NCI-H345 treated with DMSO at 0.1 percent for 48 hours (cell line): ENCODE measurements around the gene DPH6.

Source experiments
- DNase-seq: peaks from one replicate; lab custom pipeline; 2025; ENCODE audit not compliant: unreplicated experiment; lab: John Stamatoyannopoulos, UW

The DPH6 gene

DNA sequence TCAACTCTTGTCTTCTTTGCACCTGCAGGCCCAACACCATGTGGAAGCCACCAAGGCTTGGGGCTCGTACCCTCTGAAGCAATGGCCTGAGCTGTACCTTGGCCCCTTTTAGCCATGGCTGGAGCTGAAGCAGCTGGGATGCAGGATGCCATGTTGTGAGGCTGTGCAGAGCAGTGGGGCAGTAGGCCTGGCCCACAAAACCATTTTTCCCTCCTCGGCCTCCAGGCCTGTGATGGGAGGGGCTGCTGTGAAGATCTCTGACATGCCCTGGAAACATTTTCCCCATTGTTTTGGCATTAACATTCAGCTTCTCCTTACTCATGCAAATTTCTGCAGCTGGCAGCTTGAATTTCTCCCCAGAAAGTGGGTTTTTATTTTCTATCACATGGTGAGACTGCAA, 58.5 kb downstream of the DPH6 start:
- no peak for DNase-seq

DNA sequence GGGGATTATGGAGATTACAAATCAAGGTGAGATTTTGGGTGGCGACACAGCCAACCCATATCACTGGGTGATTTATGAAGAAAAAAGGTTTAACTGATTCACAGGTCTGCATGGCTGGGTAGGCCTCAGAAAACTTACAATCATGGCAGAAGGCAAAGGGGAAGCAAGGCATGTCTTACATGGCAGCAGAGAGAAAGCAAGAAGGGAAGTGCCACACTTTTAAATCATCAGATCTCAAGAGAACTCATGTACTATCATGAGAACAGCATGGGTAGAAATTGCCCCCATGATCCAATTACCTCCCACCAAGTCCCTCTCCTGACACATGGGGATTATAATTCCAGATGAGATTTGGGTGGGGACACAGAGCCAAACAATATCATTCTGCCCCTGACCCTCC, 59.7 kb downstream of the DPH6 start:
- DNase-seq: no peak

DNA sequence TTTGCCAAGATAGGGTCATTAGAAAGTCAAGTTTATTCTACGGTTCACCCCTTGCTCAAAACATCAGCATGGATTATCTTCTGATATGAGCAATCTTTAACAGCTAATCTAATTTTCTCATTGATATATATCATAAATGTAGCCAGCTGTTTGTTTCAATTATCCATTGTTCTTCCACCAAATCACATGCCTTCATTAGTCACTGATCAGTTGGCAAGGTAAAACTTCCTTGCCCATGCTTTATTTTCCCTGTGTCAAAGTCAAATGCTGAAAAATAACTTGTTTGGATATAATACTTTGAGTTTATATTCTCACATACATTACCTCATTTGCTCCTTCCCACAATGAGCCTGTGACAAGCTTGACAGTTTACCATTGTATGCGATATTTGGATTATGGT, 60.6 kb downstream of the DPH6 start:
- DNase-seq: no peak

DNA sequence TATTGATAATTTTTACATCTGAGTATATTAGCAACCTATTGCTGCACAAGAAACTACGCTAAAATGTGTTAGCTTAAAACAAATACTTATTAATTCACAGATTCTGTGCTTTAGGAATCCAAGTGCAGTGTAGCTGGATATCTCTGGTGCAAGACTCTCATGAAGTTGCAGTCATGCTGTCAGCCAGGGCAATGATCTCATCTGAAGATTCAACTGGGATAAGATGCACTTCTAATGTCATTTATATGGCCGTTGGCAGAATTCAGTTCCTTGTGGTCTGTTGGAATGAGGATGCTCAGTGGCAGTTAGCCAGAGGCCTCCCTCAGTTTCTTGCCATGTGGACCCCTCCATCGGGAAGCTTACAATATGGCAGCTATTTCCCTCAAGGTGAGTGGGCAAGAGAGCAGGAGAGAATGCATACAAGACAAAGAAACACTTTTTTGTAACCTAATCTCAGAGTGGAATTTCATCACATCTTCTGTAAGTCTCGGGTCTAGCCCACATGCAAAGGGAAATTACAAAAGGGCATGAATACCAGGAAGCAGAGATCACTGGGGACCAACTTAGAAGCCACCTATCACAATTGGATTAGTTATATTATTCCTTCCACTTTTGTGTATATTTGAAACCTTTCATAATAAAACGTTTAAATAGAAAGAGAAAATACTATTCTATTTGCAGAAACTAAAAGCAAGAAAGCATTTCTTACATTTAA, 61.6 kb downstream of the DPH6 start:
- no peak for DNase-seq

DNA sequence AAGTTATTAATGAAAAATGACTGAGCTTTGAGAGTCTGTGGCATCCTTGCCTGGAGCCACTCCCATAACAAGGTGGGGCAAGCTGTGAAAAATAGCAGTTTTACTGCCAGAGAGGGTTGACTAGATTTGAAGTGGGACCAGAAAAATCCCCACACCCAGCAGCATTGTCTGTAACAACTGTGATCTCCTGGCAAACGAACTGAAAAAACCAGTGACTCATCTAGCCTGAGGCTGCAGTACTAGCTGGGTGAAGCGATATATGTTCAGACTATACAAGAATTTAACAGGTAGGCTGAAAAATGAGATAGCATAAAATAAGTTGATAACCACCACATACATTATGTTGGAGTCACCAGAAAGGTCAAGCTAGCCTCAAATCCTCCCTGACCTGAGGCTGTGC, 64.0 kb downstream of the DPH6 start:
- no peak for DNase-seq

DNA sequence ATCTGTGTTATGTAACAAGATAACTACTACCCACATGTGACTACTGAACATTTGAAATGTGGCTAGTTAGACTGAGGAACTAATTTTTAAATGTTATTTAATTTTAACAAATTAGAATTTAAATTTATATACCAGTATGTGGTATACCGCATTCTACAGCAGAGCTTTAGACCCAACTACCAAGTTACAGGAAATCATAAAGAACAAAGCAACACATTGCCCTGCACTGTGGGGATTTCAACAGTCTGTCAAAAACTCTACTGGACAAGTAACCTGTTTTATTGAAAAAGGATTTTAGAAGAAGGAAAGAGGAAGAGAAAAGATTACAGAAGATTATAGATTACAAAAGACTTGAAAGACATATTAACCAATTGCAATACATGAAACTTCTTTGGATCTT, 64.9 kb downstream of the DPH6 start:
- no peak for DNase-seq

DNA sequence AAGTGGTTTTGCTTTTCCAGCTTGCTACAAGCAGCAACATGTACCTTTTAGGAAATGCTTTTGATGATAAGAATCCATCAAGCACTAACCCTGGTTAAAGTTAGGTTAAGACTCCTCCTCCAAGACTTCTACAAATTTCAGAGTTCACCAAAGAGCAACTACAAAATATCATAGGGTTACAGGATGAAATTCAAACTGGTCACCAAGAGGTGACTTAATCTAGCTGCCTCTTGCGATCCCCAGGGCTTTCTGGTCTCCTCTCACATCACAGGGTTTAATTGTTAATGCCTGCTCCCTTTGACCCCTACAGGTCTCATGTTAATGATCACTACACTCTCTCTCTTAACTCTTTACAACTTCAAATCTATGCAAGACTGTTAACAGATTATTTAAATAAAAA, 66.5 kb downstream of the DPH6 start:
- DNase-seq: no peak

DNA sequence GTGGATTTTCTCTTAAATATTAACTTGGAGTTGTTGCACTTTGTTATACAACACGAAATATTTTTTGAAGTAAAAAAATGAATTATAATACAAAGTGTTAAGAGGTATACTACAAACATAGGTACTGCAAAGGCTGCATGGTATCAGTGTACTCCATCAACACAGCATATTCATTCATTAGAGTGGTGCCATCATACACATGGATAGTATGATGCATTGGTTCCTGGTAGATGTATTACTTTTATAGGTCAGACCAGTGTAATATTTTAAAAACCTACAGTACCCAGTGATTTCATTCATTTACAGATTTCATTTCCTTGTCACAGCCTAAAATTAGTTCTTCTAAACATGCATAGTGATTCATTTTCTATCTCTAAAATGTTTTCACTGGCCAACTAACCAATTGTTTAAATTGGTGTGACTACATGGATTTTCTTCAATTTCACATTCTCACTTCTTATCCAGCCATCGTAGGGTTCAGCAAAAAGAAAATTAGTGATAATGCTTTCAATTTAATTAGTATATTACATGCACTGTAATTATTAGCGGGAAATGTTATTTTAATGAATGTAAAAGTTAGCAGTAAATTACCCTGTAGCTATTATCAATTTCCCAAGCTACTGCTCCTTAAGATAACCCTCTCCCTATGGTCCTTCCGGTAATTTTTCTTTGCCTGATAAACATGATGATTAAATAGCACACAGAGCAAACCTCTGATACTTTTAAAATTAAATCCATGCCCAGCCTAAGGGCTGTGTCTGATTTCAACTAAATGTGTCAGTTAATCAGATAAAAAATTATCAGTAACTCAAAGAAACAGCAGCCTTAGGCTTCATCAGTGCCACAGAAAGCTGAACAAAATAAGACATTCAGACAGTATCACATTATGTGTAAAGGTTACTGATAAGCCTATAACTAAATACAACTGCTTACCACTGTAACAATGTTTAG, 68.4 kb downstream of the DPH6 start:
- no peak for DNase-seq

DNA sequence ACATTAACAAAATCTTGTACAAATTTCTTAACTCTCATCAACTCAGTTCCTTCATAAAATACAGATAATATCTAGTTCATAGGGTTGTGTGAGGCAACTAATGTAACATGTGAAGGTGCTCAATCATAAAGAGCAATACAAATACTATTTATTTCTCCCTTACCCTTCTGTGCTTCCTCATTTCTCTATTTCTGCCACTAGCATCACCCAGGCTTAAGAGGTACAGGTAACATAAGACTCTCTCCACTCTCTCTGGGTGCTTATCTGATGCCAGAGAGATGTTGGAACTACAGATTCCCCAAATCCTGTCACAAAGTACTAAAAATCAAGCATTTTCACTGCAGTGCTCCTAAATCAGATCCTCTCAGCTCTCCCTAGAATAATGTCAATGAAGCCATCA, 74.9 kb downstream of the DPH6 start:
- no peak for DNase-seq

DNA sequence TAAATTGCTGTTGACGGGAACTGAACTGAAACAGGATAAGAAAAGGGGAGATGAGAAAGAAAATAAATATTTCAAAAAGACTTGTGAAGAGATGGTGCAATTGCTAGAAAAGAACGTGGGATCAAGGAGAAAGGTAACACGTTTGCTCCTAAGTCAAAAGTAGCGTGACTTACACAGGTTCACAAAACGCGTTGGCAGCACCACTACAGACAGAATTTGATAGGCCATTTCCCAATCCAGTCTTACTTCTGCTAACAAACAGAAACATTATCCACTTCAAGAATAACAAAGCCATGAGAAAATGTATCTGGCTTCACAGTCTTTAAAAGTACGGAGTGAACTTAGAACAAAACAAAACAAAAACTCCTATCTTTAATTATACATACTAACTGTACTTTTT, 75.5 kb downstream of the DPH6 start:
- no peak for DNase-seq

DNA sequence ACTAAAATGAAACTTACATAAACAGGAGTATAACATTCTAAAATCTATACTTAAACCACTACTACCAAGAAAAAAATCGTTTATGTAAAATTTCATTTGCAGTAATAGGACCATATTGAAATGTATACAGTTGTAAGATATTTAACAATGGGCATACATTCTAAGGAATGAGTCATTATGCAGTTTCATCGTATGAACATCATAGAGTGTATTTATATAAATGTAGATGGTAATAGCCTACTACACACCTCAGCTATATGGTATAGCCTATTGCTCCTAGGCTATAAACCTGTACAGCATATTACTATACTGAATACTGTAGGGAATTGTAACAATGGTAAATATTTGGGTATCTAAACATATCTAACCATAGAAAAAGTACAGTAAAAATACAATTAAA, 79.5 kb downstream of the DPH6 start:
- DNase-seq: no peak

DNA sequence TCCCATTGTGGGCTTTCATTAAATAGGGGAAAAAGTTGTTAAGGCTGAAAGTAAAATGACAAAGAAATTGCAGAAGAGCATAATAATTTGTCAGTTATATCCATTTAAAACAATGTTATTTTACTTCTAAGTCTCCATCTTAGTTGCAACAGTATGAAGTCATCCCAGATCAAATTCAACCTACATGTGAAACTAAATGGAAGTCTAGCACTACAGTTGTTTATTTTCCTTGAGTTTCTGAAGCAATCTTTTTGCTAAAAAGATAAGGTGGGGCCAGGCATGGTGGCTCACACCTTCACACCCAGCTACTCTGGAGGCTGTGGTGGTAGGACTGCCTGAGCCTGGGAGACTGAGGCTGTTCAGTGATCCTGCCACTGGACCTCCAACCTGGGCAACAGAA, 80.2 kb downstream of the DPH6 start:
- DNase-seq: no peak

DNA sequence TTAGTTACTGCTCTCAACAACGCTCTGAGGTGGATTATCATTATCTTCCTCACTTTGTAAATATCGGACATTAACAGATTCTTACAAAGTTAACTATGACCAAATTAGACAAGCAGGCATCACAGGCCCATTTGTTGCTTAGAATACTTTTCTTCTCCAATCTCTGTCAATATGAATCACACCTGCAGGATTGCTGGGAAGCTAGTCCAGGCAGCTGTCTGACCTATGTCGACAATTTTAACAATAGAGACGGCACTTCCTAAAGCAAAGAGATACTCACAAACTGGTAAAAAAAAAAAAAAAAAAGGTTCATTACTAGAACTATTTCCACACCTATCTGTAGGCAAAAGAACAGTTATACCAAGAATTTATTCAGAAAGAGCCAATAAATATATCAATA, 85.3 kb downstream of the DPH6 start:
- no peak for DNase-seq

DNA sequence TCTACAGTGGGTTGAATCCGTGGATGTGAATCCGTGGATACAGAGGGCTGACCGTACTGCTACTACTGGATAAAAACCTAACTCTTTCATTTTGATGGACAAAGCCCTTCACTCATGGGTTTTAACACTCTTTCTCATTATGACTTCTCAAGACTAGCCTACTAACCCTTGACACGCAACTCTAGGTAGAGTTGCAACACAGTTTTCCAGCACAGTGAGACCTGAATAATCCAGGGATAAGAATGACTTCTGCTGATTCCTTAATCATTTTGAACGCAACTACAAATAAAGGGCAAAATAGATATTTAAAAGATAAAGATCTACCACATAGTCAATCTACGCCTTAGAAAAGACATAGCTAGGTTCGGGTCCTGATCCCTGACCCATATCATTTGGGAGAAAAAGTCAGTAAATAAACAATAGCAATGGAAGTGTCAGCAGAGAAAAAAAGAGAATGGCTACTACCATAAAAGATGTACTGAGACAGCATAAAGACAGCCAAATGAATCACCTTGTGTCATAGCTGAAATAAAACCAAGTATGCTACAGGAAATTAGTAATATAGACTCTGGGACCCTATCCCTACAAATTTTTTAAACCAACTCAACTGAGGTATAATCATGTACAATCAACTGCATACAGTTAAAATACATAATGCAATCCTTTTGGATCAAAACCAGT, 87.6 kb downstream of the DPH6 start:
- DNase-seq: no peak

DNA sequence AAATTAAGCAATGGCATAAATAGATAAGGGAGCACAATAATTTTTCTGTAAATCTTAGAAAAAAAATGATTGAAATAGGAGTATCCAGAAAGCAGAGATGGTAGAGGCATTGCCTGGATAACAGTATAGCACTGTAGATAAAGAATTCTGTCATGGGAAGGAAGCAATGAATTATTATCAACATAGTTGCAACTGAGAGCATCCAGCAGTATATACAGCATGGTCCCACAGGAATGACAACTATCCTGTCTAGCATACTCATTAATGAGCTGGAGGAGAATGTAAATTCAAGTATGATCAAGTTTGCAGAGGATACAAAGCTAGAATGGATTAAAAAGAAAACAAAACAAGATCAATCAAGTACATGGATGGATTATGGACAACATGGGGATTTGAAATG, 90.8 kb downstream of the DPH6 start:
- DNase-seq: no peak

DNA sequence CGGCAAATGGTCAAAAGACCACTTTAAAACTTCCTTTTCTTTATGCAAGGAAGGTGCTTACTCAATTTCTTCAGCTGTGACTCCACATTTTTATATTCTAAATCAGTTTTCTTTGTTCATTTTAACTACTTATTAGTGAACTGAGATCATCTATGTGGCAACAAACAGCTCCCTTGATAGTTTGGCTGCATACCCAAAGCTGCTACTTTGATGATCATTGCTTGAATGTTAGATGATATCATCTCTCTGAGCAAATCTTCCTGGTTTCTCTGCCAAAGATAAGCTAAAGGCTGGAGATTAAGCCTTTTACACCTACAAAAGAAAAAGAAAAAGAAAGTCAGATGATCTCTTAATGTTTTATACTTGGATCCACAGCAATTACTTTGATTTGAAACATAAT, 95.5 kb downstream of the DPH6 start:
- DNase-seq: no peak

DNA sequence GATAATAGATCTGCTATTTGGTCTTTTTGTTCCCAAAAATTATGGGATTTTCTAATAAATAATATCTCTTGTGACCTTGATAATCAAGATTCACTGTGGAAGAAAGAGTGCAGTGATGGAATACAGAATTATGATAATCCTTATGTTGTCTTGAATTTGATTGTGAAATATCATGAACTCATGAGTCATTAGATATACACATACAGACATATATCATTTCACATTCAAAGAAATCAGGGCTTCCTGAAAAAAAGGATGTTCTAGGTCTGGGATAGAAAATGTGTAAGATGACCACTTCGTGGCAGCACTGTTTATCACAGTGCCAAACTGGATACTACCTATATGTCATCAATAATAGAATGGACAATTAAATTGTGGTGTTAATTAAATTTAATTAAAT, 97.7 kb downstream of the DPH6 start:
- DNase-seq: no peak

DNA sequence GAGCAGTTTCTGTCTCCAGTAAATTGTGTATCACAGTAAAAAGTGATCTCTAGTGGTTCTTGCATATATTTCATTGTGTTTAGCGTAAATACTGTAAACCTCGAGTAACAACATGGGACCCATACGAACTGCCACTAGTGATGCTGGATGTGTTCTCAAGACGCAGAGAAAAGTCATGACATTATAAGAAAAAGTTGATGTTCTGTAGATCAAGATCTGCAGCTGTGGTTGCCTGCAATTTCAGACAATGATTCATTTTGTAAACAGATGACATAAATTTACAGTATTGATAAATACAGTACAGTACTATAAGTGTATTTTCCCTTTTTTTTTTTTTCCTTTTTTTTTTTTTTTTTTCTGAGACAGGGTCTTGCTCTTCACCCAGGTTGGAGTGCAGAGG, 100.1 kb downstream of the DPH6 start:
- no peak for DNase-seq

DNA sequence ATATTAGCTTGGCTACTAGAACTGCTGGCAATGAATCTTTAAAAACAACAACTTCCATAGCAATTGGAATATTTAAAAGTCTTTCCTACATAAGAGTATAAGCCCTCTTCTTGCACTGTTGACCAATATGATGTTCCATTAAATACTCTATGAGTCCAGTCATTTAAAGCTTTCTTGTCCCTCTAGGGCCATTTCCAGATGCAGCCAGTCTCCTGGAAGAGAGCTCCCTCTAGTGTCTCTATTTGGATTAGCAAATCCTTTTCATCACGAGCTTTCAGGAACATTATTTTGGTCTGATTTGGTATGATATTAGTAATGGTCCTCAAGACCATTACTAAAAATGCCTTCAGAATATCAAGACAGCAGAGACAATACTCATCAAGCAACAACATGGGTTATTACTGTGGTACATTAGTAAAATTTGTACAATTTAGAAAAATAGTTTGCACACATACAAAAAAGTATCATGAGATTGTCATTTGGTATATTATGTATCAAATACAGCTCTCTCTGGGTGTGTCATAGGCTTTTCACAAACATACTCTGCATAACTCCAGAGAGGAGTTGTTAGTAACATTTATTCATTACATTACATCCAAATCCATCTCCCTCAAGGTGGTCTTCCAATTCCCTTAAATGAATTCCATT, 101.3 kb downstream of the DPH6 start:
- DNase-seq: peak; percentile 4

DNA sequence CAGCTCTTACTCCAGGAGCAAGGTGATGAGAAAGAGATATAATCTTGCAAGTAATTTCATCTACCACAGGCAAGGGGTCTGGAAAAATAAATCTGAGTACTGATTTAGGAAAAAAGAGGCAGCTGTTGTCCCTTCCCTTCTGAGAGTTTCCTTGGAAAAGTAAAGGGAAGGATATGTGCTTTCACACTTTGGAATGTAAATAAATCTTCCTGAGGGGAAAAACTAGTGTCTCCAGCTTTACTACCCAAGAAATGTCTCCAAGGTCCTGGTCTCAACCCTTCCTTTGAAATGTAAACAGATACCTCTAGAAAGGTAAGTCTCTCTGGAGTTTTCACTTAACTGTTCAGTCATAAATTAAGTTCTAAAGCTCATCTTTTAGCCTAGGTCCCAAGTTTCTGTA, 102.6 kb downstream of the DPH6 start:
- no peak for DNase-seq

DNA sequence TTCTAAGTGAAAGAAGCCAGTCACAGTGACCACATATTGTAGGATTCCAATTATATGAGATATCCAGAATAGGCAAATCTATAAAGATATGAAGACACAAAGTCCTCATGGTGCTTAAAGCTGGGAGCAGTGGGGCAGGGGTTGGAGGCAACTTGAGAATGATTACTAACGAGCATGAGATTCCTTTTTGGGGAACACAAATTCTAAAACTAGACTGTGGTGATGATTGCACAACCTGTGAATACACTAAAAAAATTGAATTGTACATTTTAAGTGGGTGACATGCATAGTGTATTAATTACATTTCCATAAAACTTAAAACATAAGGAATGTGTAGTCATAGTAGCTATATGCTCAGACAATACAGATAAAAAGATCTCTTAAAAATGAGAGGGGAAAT, 103.2 kb downstream of the DPH6 start:
- no peak for DNase-seq
